Ascending aorta (tissue), 2 donors: Measurements from ENCODE around the gene EMSY. TPM values are rescaled to one million over a fixed set of nuclear protein-coding genes. Genes with fewer than 3 reads are reported as not detected.

ENCODE experiments used
- DNase-seq, 2 donors: peaks; one replicate each; pipeline ENCODE4 v3.0.0-alpha.2; 2019; ENCODE audit warnings: low spot score in 2 of 2
- H3K27ac ChIP-seq, 2 donors: fragments of 200-600 bp; sonication (generic); one replicate each; pipeline ENCODE4 v1.5.1; 2016 to 2017; ENCODE audit warnings: mild to moderate bottlenecking in 1 of 2
- H3K27me3 ChIP-seq: fragments of 200-600 bp; sonication (generic); one replicate; pipeline ENCODE4 v1.5.1; 2017
- H3K36me3 ChIP-seq, 2 donors: fragments of 200-600 bp; sonication (generic); one replicate each; pipeline ENCODE4 v1.5.1; 2016
- H3K4me1 ChIP-seq, 2 donors: fragments of 200-600 bp; sonication (generic); one replicate each; pipeline ENCODE4 v1.5.1; 2016 to 2017; ENCODE audit warnings: mild to moderate bottlenecking in 1 of 2
- H3K4me3 ChIP-seq, 2 donors: fragments of 200-600 bp; sonication (generic); one replicate each; pipeline ENCODE4 v1.5.1; 2016 to 2017; ENCODE audit warnings: mild to moderate bottlenecking in 1 of 2
- H3K9me3 ChIP-seq, 2 donors: fragments of 200-600 bp; sonication (generic); one replicate each; pipeline ENCODE4 v1.5.1; 2016
- intact Hi-C: fragments of 100-400 bp; cut with DNase I; formaldehyde crosslinking; loops from one replicate; pipeline ENCODE4 v1.15.1; 2023
- total RNA-seq: library from RNA; depleted of rRNA; stranded (reverse); fragments of >200 nt; gene quantifications from one replicate; pipeline ENCODE4 v1.1.0, GENCODE V29; 2016
- TF ChIP-seq, protein P1 (sequence below), 3 experiments: fragments of 200-600 bp in 2 of 3; fragments of 450-650 bp in 1 of 3; sonication (generic) in 2 of 3; IDR thresholded peaks; one replicate each; pipeline ENCODE4 v1.5.1; 2016 to 2019; ENCODE audit warnings: antibody characterized with exemption in 3 of 3, mild to moderate bottlenecking in 1 of 3, moderate library complexity in 1 of 3

EMSY gene
- total RNA-seq, 1 donor from 2014 or later = 7.5 TPM

DNA sequence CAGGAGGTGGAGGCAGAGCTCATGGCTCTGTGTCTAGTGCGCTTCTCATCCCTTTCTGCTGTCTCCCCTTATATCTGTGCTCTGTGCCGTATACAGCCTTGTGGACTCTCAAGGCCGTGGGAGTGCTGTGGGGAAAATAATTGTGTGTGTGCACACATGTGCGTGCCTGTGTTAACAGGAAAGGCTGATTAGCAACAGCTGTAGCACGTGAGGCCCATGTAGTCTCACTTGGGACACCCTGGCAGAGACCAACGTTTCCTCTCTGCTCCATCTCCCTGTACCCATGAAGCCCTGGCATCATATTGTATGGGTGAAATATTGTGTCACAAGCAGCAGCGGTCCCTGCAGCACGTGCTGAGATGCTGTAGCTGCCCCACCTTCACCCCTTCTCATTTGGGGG, 116.4 kb downstream of the EMSY start:
- no peak overlapping the region for H3K27ac ChIP-seq
- intact Hi-C loops = no loop called here
- H3K9me3 ChIP-seq = no peaks in the 10 kb centered on the region
- H3K36me3 ChIP-seq = no peaks in the 10 kb centered on the region
- DNase-seq = no peak
- H3K4me1 ChIP-seq = no peaks in the 10 kb centered on the region
- no peak overlapping the region for H3K4me3 ChIP-seq
- no peaks in the 10 kb centered on the region for H3K27me3 ChIP-seq
- TF ChIP-seq, protein P1, sequence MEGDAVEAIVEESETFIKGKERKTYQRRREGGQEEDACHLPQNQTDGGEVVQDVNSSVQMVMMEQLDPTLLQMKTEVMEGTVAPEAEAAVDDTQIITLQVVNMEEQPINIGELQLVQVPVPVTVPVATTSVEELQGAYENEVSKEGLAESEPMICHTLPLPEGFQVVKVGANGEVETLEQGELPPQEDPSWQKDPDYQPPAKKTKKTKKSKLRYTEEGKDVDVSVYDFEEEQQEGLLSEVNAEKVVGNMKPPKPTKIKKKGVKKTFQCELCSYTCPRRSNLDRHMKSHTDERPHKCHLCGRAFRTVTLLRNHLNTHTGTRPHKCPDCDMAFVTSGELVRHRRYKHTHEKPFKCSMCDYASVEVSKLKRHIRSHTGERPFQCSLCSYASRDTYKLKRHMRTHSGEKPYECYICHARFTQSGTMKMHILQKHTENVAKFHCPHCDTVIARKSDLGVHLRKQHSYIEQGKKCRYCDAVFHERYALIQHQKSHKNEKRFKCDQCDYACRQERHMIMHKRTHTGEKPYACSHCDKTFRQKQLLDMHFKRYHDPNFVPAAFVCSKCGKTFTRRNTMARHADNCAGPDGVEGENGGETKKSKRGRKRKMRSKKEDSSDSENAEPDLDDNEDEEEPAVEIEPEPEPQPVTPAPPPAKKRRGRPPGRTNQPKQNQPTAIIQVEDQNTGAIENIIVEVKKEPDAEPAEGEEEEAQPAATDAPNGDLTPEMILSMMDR (IDR thresholded peaks at IDR 0.05) = no peak

- TF ChIP-seq, protein P1 (IDR thresholded peaks at IDR 0.05) = no peak
- H3K4me3 ChIP-seq = no peak overlapping the region
- no peaks in the 10 kb centered on the region for H3K36me3 ChIP-seq
- H3K4me1 ChIP-seq = no peaks in the 10 kb centered on the region
- intact Hi-C loops = no loop called here
- H3K27me3 ChIP-seq = no peaks in the 10 kb centered on the region
- no peaks in the 10 kb centered on the region for H3K9me3 ChIP-seq
- H3K27ac ChIP-seq = no peak overlapping the region
- DNase-seq = no peak
Measured at GRCh38 chr11:76562541-76562940, 117.7 kb downstream of the EMSY start.

DNA sequence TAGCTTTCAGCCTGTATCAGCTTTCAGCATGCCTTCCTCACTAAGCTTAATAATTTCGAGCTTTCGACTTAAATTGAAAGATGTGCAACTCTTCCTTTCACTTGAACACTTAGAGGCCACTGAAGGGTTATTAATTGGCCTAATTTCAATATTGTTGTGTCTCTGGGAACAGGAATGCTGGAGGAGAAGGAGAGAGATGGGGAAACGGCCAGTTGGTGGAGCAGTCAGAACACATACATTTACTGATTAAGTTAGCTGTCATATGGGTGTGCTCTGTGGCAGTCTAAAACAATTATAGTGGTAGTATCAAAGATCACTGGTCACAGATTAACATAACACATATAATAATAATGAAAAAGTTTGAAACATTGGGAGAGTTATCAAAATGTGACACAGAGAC, 119.5 kb downstream of the EMSY start:
- Histone ChIP-seq H3K36me3 (no peaks in the 10 kb centered on the region), H3K27me3 (no peaks in the 10 kb centered on the region)
- intact Hi-C loops = no loop called here

DNA sequence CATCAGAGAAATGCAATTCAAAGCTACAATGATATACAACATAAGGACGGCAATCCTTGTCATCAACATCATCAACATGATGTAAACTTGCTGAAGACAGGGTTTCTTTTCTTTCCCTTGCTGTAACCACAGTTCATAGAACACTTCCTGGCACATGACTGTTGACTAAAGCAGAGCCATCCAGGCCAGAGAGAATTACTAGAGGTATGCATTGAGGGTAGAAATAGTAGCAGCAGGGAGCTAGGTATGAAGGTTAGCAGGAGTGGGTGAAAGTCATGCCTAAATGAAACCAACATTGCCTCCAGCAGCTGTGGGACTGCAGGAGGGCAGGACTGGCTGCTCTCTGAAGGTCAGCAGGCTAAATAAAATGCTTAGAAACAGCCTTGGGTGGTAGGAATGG, 122.0 kb downstream of the EMSY start:
- no peak for DNase-seq
- Histone ChIP-seq H3K27me3 (no peaks in the 10 kb centered on the region), H3K36me3 (no peaks in the 10 kb centered on the region), H3K9me3 (no peaks in the 10 kb centered on the region), H3K4me3 (no peak overlapping the region), H3K27ac (no peak overlapping the region), H3K4me1 (no peaks in the 10 kb centered on the region)
- intact Hi-C loops = no loop called here
- TF ChIP-seq, protein P1 (IDR thresholded peaks at IDR 0.05) = no peak

More for the DNA sequence above, 119.5 kb downstream of the EMSY start:
- H3K4me3 ChIP-seq = no peak overlapping the region
- TF ChIP-seq, protein P1 (IDR thresholded peaks at IDR 0.05) = no peak
- DNase-seq = no peak
- no peaks in the 10 kb centered on the region for H3K4me1 ChIP-seq
- H3K27ac ChIP-seq = no peak overlapping the region
- no peaks in the 10 kb centered on the region for H3K9me3 ChIP-seq

DNA sequence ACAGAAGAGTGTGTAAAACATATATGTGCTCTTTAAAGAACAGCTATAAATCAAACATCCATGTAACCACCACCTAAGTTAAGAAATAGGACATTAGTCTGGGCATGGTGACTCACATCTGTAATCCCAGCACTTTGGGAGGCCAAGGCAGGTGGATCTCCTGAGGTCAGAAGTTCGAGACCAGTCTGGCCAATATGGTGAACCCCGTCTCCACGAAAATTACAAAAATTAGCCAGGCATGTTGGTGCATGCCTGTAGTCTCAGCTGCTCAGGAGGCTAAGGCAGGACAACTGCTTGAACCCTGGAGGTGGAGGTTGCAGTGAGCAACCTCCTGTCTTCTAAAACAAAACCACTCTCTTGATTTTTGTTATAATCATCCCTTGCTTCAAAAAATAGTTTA, 122.4 kb downstream of the EMSY start:
- H3K4me1 ChIP-seq = no peaks in the 10 kb centered on the region
- TF ChIP-seq, protein P1 (IDR thresholded peaks at IDR 0.05) = no peak
- H3K4me3 ChIP-seq = no peak overlapping the region
- H3K9me3 ChIP-seq = no peaks in the 10 kb centered on the region
- H3K27me3 ChIP-seq = no peaks in the 10 kb centered on the region
- no peaks in the 10 kb centered on the region for H3K36me3 ChIP-seq
- H3K27ac ChIP-seq = no peak overlapping the region
- DNase-seq = no peak
- intact Hi-C loops = no loop called here

- no peaks in the 10 kb centered on the region for H3K4me1 ChIP-seq
- intact Hi-C loops = no loop called here
- TF ChIP-seq, protein P1 (IDR thresholded peaks at IDR 0.05) = no peak
- no peak for DNase-seq
- H3K27ac ChIP-seq = no peak overlapping the region
- H3K27me3 ChIP-seq = no peaks in the 10 kb centered on the region
- H3K9me3 ChIP-seq = no peaks in the 10 kb centered on the region
- no peak overlapping the region for H3K4me3 ChIP-seq
- H3K36me3 ChIP-seq = no peaks in the 10 kb centered on the region
Measured at GRCh38 chr11:76568139-76568538, 123.3 kb downstream of the EMSY start.
